SK-N-SH treated with all-trans-retinoic acid at 6 μM for 48 hours (cell line): ENCODE measurements around the gene DYNC2H1.

Source experiments
- ATAC-seq: fragments of 200-7000 bp; cut with Tn5 transposase; 3 replicates; pipeline ENCODE4 v1.9.1; 2020; ENCODE audit warnings: mild to moderate bottlenecking, moderate library complexity
- ARNTL ChIP-seq: fragments of 450-650 bp; formaldehyde crosslinking; IDR thresholded peaks from 2 replicates; pipeline ENCODE4 v1.5.0; 2020; ENCODE audit warnings: low read depth, mild to moderate bottlenecking, moderate library complexity, borderline replicate concordance
- BACH2 ChIP-seq: fragments of 250-450 bp; sonication (Bioruptor Pico); IDR thresholded peaks from 2 replicates; pipeline ENCODE4 v1.9.0; 2021; ENCODE audit warnings: mild to moderate bottlenecking, borderline replicate concordance
- CREB5 ChIP-seq: fragments of 250-450 bp; sonication (Bioruptor Pico); IDR thresholded peaks from 2 replicates; pipeline ENCODE4 v1.5.1; 2020; ENCODE audit warnings: low read depth, mild to moderate bottlenecking, moderate library complexity
- CSDC2 ChIP-seq: fragments of 250-450 bp; sonication (Bioruptor Pico); IDR thresholded peaks from 2 replicates; pipeline ENCODE4 v1.5.0; 2020; ENCODE audit warnings: mild to moderate bottlenecking, moderate library complexity
- CSRNP3 ChIP-seq: fragments of 250-450 bp; sonication (Bioruptor Pico); IDR thresholded peaks from 2 replicates; pipeline ENCODE4 v1.5.1; 2021; ENCODE audit warnings: mild to moderate bottlenecking, moderate library complexity
- ESRRG ChIP-seq: fragments of 250-450 bp; sonication (Bioruptor Pico); IDR thresholded peaks from 2 replicates; pipeline ENCODE4 v1.6.1; 2021; ENCODE audit warnings: mild to moderate bottlenecking
- GLIS3 ChIP-seq: fragments of 250-450 bp; sonication (Bioruptor Pico); IDR thresholded peaks from 2 replicates; pipeline ENCODE4 v1.5.0; 2020; ENCODE audit warnings: mild to moderate bottlenecking, moderate library complexity
- ISL1 ChIP-seq: fragments of 250-450 bp; sonication (Bioruptor Pico); IDR thresholded peaks from 2 replicates; pipeline ENCODE4 v2.1.2; 2022; ENCODE audit warnings: mild to moderate bottlenecking, moderate library complexity
- OSR1 ChIP-seq: fragments of 250-450 bp; sonication (Bioruptor Pico); IDR thresholded peaks from 2 replicates; pipeline ENCODE4 v1.8.0; 2022; ENCODE audit warnings: moderate library complexity, mild to moderate bottlenecking, inconsistent platforms
- PPARA ChIP-seq: fragments of 250-450 bp; sonication (Bioruptor Pico); IDR thresholded peaks from 2 replicates; pipeline ENCODE4 v1.5.0; 2020; ENCODE audit warnings: mild to moderate bottlenecking, borderline replicate concordance
- RARB ChIP-seq: fragments of 250-450 bp; sonication (Bioruptor Pico); IDR thresholded peaks from 2 replicates; pipeline ENCODE4 v1.8.0; 2021; ENCODE audit warnings: mild to moderate bottlenecking, moderate library complexity
- TCF4 ChIP-seq: fragments of 250-450 bp; sonication (Bioruptor Pico); IDR thresholded peaks from 2 replicates; pipeline ENCODE4 v1.8.0; 2021; ENCODE audit warnings: mild to moderate bottlenecking, moderate library complexity, borderline replicate concordance
- ZC3H10 ChIP-seq: fragments of 250-450 bp; sonication (Bioruptor Pico); IDR thresholded peaks from 2 replicates; pipeline ENCODE4 v1.5.1; 2021; ENCODE audit warnings: mild to moderate bottlenecking, moderate library complexity
- ZFP3 ChIP-seq: fragments of 250-450 bp; sonication (Bioruptor Pico); IDR thresholded peaks from 2 replicates; pipeline ENCODE4 v1.5.0; 2020; ENCODE audit warnings: mild to moderate bottlenecking, moderate library complexity
- ZFP30 ChIP-seq: fragments of 450-650 bp; formaldehyde crosslinking; IDR thresholded peaks from 2 replicates; pipeline ENCODE4 v1.5.0; 2022; ENCODE audit warnings: mild to moderate bottlenecking, moderate library complexity
- ZNF70 ChIP-seq: fragments of 450-650 bp; formaldehyde crosslinking; IDR thresholded peaks from 2 replicates; pipeline ENCODE4 v1.5.0; 2020; ENCODE audit warnings: mild to moderate bottlenecking, moderate library complexity
- ZNF8 ChIP-seq: fragments of 450-650 bp; formaldehyde crosslinking; IDR thresholded peaks from 2 replicates; pipeline ENCODE4 v1.5.0; 2020; ENCODE audit warnings: mild to moderate bottlenecking, moderate library complexity
- TF ChIP-seq, protein P1 (sequence below): fragments of 250-450 bp; sonication (Bioruptor Pico); IDR thresholded peaks from 2 replicates; pipeline ENCODE4 v1.8.0; 2020; ENCODE audit warnings: mild to moderate bottlenecking, moderate library complexity, borderline replicate concordance
- TF ChIP-seq, protein P2 (sequence below): fragments of 250-450 bp; sonication (Bioruptor Pico); IDR thresholded peaks from 2 replicates; pipeline ENCODE4 v1.8.0; 2021; ENCODE audit warnings: low read depth, mild to moderate bottlenecking, moderate library complexity, borderline replicate concordance

The DYNC2H1 gene

DNA sequence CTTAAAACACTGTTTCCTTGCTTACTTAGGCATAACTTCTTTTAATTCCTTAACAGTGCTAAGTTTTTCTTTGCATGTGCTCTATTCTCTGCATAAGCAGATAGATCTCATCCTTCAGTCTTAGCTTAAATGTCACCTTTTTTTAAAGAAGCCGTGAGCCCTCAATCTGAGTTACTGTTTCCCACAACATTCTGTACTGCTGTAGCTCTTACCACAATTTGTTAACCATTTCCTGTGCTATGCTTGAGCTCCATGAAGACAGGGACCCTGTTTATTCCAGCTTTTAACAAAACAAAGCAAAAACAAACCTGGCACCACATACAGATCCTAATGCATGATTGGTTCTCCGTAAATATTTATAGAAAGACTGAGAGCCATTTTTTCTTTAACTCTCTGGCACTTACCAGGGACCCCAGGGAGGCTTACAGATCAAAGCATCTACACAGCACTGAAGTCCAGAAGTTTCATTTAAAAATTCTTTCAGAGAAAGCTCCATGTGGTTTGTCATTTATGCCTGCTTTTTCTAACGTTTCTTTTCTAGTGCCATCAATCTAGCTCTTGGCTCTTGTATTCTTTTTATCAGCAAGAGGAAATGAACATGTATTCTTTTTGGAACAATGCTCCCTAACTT lies 74.9 kb downstream of the DYNC2H1 start:
- ATAC-seq: no peak
- TF ChIP-seq OSR1 (CRISPR knock-in tag) (no peak), ISL1 (CRISPR knock-in tag) (no peak), ZFP3 (CRISPR knock-in tag) (no peak), ZFP30 (CRISPR knock-in tag) (no peak), ESRRG (CRISPR knock-in tag) (no peak), CSDC2 (no peak), ZNF70 (no peak), ZNF8 (no peak), RARB (CRISPR knock-in tag) (no peak), TCF4 (CRISPR knock-in tag) (no peak)
- TF ChIP-seq, protein P1, sequence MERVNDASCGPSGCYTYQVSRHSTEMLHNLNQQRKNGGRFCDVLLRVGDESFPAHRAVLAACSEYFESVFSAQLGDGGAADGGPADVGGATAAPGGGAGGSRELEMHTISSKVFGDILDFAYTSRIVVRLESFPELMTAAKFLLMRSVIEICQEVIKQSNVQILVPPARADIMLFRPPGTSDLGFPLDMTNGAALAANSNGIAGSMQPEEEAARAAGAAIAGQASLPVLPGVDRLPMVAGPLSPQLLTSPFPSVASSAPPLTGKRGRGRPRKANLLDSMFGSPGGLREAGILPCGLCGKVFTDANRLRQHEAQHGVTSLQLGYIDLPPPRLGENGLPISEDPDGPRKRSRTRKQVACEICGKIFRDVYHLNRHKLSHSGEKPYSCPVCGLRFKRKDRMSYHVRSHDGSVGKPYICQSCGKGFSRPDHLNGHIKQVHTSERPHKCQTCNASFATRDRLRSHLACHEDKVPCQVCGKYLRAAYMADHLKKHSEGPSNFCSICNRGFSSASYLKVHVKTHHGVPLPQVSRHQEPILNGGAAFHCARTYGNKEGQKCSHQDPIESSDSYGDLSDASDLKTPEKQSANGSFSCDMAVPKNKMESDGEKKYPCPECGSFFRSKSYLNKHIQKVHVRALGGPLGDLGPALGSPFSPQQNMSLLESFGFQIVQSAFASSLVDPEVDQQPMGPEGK (CRISPR knock-in tag): no peak
- TF ChIP-seq, protein P2, sequence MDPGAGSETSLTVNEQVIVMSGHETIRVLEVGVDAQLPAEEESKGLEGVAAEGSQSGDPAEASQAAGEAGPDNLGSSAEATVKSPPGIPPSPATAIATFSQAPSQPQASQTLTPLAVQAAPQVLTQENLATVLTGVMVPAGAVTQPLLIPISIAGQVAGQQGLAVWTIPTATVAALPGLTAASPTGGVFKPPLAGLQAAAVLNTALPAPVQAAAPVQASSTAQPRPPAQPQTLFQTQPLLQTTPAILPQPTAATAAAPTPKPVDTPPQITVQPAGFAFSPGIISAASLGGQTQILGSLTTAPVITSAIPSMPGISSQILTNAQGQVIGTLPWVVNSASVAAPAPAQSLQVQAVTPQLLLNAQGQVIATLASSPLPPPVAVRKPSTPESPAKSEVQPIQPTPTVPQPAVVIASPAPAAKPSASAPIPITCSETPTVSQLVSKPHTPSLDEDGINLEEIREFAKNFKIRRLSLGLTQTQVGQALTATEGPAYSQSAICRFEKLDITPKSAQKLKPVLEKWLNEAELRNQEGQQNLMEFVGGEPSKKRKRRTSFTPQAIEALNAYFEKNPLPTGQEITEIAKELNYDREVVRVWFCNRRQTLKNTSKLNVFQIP (CRISPR knock-in tag): no peak

- ATAC-seq: peak; percentile 77
- no peak for TF ChIP-seq ZC3H10 (CRISPR knock-in tag)
- no peak for TF ChIP-seq RARB (CRISPR knock-in tag)
- TF ChIP-seq ZNF70: no peak
- TF ChIP-seq, all 23 proteins: peak for 0
These were observed 92.9 kb downstream of the DYNC2H1 start for GRCh38 chr11:103202048-103202651.

- ATAC-seq: no peak
- TF ChIP-seq ZFP3 (CRISPR knock-in tag) (no peak), OSR1 (CRISPR knock-in tag) (no peak), CREB5 (CRISPR knock-in tag) (no peak), ZC3H10 (CRISPR knock-in tag) (no peak), ZFP30 (CRISPR knock-in tag) (no peak), PPARA (CRISPR knock-in tag) (no peak), CSRNP3 (no peak), BACH2 (no peak), GLIS3 (CRISPR knock-in tag) (no peak), ISL1 (CRISPR knock-in tag) (no peak), RARB (CRISPR knock-in tag) (no peak), ARNTL (no peak)
- TF ChIP-seq, protein P2 (CRISPR knock-in tag): no peak
These were observed 101.3 kb downstream of the DYNC2H1 start for GRCh38 chr11:103210543-103210942.

GRCh38 chr11:103215812-103216211 lies 106.6 kb downstream of the DYNC2H1 start:
- TF ChIP-seq ZC3H10 (CRISPR knock-in tag): no peak
- TF ChIP-seq, all 23 proteins: peak for 0
- ATAC-seq: no peak
